GM18505 (cell line): ENCODE data around the gene KCNV2.

Experiments
- ATAC-seq: cut with Tn5 transposase; IDR thresholded peaks from one replicate; pipeline ENCODE4 v1.9.1; 2021; ENCODE audit not compliant: unreplicated experiment
- POLR2A ChIP-seq: IDR thresholded peaks from 4 replicates; pipeline ENCODE4 v1.6.1; 2011; ENCODE audit warnings: borderline replicate concordance; ENCODE audit not compliant: insufficient read depth, insufficient read length; ENCODE audit errors: extremely low read depth

Gene KCNV2

GRCh38 chr9:2726650-2727340 lies 9.5 kb downstream of the KCNV2 start:
- TF ChIP-seq POLR2A = no peak
- no peak for ATAC-seq

DNA sequence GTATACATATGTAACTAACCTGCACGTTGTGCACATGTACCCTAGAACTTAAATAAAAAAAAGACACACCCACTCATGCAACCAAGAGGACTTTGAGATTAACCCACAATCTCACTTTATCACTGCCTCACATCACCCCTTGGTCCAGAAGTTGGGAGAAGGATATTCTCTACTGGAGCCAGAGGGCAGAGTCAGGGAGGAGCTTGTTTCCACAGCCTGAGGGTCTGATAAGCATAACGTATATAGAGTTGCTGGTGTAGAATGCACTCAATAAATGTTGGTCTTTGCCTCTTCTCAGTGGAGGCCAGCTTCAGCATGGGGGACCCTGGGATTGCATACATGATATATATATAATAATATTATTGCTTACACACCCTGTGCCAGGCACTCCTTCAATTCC lies 10.1 kb downstream of the KCNV2 start:
- no peak for ATAC-seq
- TF ChIP-seq POLR2A = no peak

GRCh38 chr9:2727966-2728613 lies 10.8 kb downstream of the KCNV2 start:
- no peak for TF ChIP-seq POLR2A
- peak; percentile 86 for ATAC-seq

GRCh38 chr9:2729003-2729402 lies 11.7 kb downstream of the KCNV2 start:
- no peak for TF ChIP-seq POLR2A

DNA sequence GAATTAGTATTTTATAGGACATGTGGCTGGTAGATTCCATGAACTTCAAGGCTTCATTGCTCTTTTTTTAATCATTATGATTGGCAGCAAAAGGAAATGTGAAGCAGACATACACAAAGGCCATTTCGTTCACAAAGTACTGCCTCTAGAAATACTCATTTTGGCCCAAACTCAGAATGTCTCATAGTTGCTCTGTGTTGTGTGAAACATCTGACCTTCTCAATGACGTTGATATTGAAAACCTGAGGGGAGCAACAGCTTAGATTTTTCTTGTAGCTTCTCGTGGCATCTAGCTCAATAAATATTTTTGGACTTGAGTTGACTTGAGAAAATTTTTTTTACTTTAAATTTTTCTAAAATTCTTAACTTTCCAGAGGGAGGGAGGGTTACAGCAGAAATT lies 12.4 kb downstream of the KCNV2 start:
- TF ChIP-seq POLR2A = no peak
- ATAC-seq = no peak

More at GRCh38 chr9:2729003-2729402, 11.7 kb downstream of the KCNV2 start:
- ATAC-seq = no peak

DNA sequence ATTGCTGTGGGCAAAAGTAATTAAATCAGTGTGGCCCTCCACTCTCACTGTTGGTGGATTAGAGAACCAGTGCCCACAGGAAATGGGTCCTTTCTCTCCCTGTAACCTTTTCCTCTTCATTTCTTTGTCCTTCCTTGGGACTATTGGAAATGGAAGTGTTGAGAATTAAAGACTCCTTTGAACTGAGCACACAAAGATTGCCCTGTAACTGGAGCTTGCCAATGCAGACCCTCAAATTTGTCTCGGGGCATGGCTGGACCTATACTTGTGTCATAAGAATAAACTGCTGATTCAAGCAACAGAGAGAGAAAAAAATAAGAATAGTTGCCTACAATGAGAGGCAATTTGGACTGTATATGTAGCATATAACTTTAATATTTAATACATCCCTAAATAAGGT lies 13.7 kb downstream of the KCNV2 start:
- no peak for ATAC-seq

GRCh38 chr9:2732492-2732891 lies 15.2 kb downstream of the KCNV2 start:
- ATAC-seq = no peak
- TF ChIP-seq POLR2A = no peak

More for the DNA sequence above, 13.7 kb downstream of the KCNV2 start:
- no peak for TF ChIP-seq POLR2A

DNA sequence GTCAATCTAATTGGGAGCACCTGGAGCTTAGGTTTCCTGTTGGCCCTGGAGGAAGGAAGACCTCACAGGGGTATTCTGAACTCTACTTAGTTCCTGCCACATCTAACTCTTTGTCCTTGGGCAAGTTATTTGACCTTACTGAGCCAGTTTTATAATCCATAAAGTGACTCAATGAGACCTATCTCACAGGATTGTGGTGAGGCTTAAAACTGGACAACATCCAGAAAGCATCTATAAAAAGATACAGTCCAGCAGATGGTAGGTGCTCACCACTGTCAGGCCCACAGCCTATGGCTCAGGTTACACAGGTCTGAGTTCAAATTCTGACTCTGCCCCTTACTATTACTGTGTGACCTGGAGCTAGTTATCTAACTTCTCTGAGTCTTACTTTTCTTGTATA lies 23.3 kb downstream of the KCNV2 start:
- TF ChIP-seq POLR2A = no peak
- no peak for ATAC-seq

DNA sequence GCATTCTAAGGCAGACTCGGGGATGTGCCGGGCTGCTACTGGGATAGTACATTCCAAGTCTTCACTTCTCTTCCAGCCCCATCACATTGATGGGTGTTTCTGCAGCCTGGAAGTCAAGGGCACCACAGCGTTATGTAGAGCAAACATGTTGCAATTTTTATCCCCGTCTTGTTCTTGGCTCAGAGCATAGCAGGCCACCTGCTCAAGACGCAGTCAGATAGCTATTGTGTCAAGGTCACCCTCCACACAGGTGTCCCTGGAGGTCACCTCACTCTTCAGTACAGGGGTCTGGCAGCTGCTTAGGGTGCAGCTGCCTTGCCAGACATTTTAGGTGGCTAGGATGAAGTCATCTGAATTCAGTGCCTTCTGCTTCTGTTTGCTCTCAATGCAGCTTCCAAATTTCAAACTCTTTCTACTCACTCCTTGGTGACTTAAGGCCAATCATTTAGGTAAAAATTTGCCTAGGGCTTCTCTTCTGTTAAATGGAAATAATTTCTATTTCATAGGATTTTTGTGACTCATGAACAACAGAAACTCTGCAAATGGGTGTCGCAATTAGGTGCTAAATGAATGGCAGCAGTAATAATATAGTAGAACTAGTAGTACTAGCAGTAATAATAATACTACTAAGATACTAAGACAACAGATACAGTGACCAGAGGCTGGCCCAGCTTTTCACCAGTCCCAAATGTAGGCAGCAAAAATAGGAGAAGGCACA lies 24.3 kb downstream of the KCNV2 start:
- no peak for TF ChIP-seq POLR2A
- no peak for ATAC-seq

- no peak for TF ChIP-seq POLR2A
- ATAC-seq = no peak
Measured at GRCh38 chr9:2742214-2742613, 24.9 kb downstream of the KCNV2 start.

DNA sequence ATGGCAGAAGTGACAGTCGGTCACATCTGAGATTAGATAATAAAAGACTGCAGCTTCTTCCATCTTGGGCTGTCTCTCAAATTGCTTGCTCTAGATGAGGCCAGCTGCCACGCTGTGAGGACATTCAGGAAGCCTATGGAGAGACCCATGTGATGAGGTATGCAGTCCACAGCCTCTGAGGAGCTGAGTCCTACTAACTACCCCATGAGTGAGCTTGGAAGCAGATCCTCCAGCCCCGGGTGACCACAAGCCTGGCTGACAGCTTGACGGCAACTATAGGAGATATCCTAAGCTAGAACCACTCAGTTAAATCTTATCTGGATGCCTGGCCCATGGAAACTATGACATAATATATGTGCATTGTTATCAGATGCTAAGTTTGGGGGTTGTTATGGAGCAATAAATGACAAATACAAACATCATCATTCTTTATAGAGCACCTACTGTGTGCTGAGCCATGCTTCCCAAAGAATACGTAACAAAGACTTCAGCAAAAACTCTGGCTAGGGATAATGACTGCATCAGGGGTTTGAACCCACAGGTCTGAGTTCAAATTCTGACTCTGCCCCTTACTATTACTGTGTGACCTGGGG lies 26.7 kb downstream of the KCNV2 start:
- no peak for TF ChIP-seq POLR2A
- ATAC-seq = no peak

- no peak for TF ChIP-seq POLR2A
- no peak for ATAC-seq
Measured at GRCh38 chr9:2745560-2746380, 28.5 kb downstream of the KCNV2 start.

- no peak for ATAC-seq
- TF ChIP-seq POLR2A = no peak
Measured at GRCh38 chr9:2749485-2749884, 32.2 kb downstream of the KCNV2 start.

DNA sequence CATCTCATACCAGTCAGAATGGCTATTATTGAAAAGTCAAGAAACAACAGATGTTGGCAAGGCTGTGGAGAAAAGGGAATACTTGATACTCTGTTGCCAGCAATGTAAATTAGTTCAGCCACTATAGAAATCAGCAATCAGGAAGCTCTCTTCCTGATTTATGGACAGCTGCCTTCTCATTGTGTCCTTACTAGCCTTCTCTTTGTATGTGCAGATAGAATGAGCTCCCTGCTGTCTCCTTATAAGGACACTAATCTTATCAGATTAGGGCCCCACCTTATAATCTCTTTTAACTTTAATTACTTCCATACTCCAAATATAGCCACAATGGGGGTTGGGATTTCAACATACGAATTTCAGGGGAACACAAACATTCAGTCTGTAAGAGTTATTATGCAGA lies 38.0 kb downstream of the KCNV2 start:
- no peak for ATAC-seq
- TF ChIP-seq POLR2A = no peak
